Fibroblast of pulmonary artery (primary cell): ENCODE measurements around the gene SETD4.
"Not testable (repeated sequence)": the region's sequence is repeated elsewhere in the genome, so short reads cannot be mapped to it uniquely, and the experiment has no call there.

Experiments
- DNase-seq: peaks from one replicate; pipeline ENCODE4 v3.0.0-alpha.2; 2010; ENCODE audit warnings: low read depth
- H3K4me3 ChIP-seq: replicated peaks from 2 replicates; pipeline ENCODE4 v1.5.1; 2011; ENCODE audit warnings: low read depth, mild to moderate bottlenecking, control low read depth, low read length, moderate library complexity
- TF ChIP-seq, protein P1 (sequence below): IDR thresholded peaks from 2 replicates; pipeline ENCODE4 v1.5.1; 2011; ENCODE audit warnings: mild to moderate bottlenecking, control low read depth, low read length, inconsistent platforms; ENCODE audit errors: missing control alignments

SETD4 gene, protein sequence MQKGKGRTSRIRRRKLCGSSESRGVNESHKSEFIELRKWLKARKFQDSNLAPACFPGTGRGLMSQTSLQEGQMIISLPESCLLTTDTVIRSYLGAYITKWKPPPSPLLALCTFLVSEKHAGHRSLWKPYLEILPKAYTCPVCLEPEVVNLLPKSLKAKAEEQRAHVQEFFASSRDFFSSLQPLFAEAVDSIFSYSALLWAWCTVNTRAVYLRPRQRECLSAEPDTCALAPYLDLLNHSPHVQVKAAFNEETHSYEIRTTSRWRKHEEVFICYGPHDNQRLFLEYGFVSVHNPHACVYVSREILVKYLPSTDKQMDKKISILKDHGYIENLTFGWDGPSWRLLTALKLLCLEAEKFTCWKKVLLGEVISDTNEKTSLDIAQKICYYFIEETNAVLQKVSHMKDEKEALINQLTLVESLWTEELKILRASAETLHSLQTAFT

DNA sequence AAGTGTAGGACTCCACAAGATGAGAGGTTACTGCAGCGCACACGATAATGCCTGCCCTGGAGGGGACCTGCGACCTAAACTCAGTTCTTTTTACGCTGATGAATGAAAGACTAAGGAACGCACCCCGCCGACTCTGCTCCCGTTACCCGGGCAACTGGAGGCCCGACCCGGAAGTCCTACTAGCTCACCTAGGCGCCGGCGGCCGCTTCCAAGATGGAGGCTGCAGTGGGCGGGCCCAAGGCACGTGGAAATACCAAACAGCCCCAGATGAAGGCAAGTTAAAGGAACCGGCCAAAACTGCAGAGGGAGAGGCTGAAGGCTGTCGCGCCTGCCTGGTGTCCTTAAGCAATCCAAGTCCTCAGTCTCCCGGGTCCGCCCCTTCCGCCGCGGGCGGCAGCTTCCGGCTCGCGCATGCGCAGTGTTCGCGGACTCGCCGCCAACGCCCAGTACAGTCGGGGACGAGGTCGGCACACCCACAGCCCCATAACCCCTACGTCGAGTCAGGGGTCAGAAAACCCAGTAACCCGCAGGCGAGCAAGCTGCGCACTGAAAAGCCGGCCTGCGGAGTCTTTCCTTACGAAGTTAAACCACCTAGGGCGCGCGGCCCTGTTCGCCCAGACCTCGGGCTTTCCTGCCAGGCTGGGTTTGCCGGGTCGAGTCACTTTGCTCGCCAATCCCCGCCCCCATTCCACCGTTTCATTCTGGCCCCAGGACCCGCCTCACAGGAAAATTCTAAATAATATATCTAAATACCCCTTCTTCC lies at the start of gene SETD4:
TSS of gene SETD4 (minus strand) at position 368 of the 763 bp plus-strand sequence. CDS start 1,638 bp downstream, outside the sequence.
- peak within 1 kb of the TSS; percentile 97 for H3K4me3 ChIP-seq
- TF ChIP-seq, protein P1, sequence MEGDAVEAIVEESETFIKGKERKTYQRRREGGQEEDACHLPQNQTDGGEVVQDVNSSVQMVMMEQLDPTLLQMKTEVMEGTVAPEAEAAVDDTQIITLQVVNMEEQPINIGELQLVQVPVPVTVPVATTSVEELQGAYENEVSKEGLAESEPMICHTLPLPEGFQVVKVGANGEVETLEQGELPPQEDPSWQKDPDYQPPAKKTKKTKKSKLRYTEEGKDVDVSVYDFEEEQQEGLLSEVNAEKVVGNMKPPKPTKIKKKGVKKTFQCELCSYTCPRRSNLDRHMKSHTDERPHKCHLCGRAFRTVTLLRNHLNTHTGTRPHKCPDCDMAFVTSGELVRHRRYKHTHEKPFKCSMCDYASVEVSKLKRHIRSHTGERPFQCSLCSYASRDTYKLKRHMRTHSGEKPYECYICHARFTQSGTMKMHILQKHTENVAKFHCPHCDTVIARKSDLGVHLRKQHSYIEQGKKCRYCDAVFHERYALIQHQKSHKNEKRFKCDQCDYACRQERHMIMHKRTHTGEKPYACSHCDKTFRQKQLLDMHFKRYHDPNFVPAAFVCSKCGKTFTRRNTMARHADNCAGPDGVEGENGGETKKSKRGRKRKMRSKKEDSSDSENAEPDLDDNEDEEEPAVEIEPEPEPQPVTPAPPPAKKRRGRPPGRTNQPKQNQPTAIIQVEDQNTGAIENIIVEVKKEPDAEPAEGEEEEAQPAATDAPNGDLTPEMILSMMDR, result no peak
- DNase-seq, result peak; percentile 94

DNA sequence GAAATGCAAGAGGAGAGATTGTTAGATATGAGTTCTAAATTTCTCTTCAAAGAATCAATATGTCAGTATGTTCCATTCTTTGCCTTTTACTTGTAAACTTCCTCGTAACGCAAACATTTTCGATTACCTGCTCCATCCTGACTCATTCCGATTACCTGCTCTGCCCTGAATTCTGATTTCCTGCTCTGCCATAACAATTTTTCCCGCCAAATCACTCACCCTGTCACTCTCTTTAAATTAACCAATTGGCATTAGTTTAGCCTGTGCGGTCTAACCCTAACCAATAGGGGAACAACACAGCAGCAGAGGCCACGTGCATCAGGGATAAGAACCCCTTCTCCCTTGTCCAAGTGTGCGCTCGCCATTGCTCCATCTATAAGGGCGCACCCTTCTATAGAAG lies 49.5 kb upstream of the SETD4 start:
- DNase-seq, result no peak
- no peak overlapping the region for H3K4me3 ChIP-seq
- TF ChIP-seq, protein P1, result no peak

DNA sequence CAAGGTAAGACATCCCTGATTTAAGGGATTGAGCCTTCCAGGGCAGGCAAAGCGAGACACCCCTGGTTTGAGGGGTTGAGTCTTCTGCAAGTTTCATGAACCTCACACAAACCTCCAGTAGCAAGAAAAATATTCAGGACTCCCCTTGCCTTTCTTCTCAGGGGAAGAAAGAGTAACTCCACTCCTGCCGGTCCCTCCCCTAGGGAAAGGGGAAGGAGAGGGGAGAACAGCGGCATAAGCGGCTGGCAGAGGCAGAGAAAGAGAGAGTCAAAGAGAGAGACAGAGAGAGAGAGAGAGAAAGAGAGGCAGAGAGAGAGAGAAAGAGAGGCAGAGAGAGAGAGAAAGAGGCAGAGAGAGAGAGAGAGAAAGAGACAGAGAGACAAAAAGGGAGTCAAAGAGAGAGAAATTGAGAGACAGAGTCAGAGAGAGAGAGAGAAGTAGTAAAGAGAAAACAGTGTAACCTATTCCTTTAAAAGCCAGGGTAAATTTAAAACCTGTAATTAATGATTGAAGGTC lies 45.1 kb upstream of the SETD4 start:
- TF ChIP-seq, protein P1, result no peak
- H3K4me3 ChIP-seq, result no peak overlapping the region
- DNase-seq, result no peak

DNA sequence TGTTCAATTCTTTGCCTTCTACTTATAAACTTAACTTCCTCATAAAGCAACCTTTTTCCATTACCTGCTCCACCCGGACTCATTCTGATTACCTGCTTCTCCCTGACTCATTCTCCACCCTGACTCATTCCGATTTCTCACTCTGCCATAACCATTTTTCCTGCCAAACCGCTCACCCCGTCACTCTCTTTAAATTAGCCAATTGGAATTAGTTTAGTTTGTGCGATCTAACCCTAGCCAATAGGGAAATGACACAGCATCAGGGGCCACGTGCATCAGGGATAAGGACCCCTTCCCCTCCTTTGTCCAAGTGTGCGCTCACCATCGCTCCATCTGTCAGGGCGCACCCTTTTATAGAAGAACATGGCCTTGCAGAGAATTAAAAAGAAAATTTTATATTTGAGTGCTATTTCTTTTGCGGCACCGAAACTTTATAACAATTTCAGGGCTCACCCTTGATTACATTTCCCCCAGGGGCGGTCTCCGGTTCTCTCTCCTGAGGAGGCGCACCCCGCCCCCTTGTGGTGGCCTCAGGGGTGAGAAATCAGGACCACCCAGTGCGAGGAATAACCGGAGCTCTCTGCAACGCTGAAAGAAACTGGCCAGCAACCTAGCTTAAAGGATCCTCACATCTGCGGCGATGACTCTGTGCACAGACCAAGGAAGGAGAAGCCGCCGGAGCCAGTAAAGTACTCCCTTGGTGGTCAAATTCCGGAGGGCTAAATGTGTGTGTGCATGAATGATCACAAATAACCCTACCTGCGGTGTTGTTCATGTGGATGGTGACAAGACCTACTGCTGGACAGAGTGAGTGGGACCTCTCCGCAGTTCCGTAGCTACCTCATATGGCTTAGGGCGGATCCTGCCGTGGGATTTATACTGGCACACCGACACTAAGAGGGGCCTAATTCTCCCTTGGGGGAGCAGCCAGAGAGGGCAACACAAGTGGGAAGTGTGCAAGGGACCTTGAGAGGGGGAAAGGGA lies 44.3 kb upstream of the SETD4 start:
- no peak overlapping the region for H3K4me3 ChIP-seq
- TF ChIP-seq, protein P1, result peak; percentile 41
- DNase-seq, result peak; percentile 46

DNA sequence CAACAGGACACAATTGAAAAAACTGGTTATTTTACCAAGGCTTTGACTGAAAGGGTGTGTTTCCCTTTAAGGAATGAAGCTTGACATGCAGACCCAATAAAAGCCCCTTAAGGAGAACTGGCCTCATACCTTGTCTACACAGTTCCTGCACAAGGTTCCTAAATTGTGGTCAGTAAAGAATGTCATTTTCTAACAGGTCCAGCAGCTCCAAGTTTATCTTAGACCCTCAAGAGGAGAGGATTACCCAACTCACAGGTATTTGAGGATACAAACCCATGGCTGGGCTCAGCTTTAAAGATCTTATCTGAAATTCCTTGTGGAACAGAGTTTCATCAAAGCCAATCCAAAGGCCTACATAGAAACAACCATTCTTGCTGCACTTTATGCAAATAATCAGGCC lies 43.1 kb upstream of the SETD4 start:
- TF ChIP-seq, protein P1, result no peak
- no peak overlapping the region for H3K4me3 ChIP-seq
- DNase-seq, result no peak

DNA sequence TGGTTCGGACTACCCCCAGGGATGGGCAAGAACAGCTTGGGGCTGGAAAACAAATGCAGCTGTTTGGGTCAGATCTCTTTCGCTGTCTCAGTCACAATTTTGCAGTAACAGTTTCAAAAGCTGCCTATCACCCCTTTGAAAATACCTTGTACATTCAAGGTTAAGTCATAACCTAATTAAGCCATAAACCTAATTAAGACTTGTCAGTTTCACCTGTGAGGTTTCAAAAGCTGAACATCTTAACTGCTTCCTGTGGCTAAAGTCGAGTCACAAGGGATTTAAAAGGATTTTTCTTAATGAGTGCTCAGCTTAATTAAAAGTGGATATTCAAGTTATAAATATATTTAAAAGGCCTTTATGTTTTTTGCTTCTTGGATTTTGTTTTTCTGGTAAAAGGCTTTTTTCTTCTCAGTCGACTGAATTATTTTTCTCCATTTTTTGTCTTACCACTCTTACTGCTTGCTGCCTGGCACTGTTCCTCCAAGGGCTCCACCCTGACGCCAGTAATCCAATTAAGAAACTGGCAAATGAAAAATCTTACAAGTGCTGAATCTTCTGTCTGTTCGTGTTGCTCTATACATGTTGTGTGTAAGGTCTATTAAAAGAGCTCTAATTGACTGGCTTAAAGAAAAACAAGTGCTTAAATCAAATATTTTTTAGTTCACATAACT lies 40.8 kb upstream of the SETD4 start:
- TF ChIP-seq, protein P1, result no peak
- DNase-seq, result no peak
- H3K4me3 ChIP-seq, result no peak overlapping the region

DNA sequence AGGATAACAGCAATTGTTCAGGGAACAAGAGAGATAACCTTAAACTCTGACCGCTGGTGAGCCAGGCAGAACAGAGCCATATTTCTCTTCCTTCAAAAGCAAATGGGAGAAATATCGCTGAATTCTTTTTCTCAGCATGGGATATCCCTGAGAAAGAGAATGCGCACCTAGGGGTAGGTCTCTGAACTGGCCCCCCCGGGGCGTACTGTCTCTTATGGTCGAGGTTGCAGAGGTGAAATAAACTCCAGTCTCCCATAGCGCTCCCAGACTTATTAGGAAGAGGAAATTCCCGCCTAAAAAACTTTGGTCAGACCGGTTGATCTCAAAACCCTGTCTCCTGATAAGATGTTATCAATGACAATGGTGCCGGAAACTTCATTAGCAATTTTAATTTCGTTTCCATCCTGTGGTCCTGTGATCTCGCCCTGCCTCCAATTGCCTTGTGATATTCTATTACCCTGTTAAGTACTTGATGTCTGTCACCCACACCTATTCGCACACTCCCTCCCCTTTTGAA lies 39.4 kb upstream of the SETD4 start:
- DNase-seq, H3K4me3 ChIP-seq: not testable (repeated sequence)
